IPS DF 6.9 (cell line): ENCODE results near the gene AQP1.

Source experiments
- DNase-seq: peaks from one replicate; pipeline ENCODE4 v3.0.0-alpha.2; 2013; ENCODE audit warnings: low read depth, low spot score
- H3K27ac ChIP-seq: one replicate; pipeline ENCODE4 v1.5.1; 2013; ENCODE audit warnings: low read length, control low read depth
- H3K27me3 ChIP-seq: 2 replicates; pipeline ENCODE4 v1.6.1; 2013; ENCODE audit warnings: mild to moderate bottlenecking, low read length; ENCODE audit not compliant: control insufficient read depth, insufficient read depth
- H3K36me3 ChIP-seq: 2 replicates; pipeline ENCODE4 v1.6.1; 2013; ENCODE audit warnings: low read length; ENCODE audit not compliant: control insufficient read depth, insufficient read depth
- H3K4me1 ChIP-seq: 2 replicates; pipeline ENCODE4 v1.6.1; 2013; ENCODE audit warnings: low read length; ENCODE audit not compliant: control insufficient read depth, insufficient read depth
- H3K4me3 ChIP-seq: 2 replicates; pipeline ENCODE4 v1.5.1; 2013; ENCODE audit warnings: mild to moderate bottlenecking, low read length
- H3K9me3 ChIP-seq: 2 replicates; pipeline ENCODE4 v1.6.1; 2013; ENCODE audit warnings: low read length, inconsistent platforms; ENCODE audit not compliant: control insufficient read depth, insufficient read depth
- WGBS: extraction: QIAGEN DNeasy Blood & Tissue Kit; methylation state at CpG from one replicate; pipeline ENCODE4 v1.1.7; 2013; ENCODE audit warnings: mixed read lengths, missing lambda C conversion rate; ENCODE audit not compliant: insufficient read length, insufficient coverage; 5-methylcytosine and 5-hydroxymethylcytosine counted together

The AQP1 gene

GRCh38 chr7:30911561-30911969 is at the start of gene AQP1:
Gene AQP1, plus strand, starts transcription at chr7:30911853. Its CDS starts 57 bp downstream, at chr7:30911910.
- no peak within 1 kb of the TSS for H3K27ac ChIP-seq
- no peak within 1 kb of the TSS for H3K4me3 ChIP-seq
- no peaks in the 10 kb centered on the region for H3K27me3 ChIP-seq
- no CpG with 5 or more reads among the region's 12 CpGs for WGBS
- no peaks in the 10 kb centered on the region for H3K36me3 ChIP-seq
- H3K9me3 ChIP-seq, result no peaks in the 10 kb centered on the region
- DNase-seq, result no peak
- H3K4me1 ChIP-seq, result peaks cover 1% of the 10 kb centered on the region; the same call in 1 of the 2 replicates

DNA sequence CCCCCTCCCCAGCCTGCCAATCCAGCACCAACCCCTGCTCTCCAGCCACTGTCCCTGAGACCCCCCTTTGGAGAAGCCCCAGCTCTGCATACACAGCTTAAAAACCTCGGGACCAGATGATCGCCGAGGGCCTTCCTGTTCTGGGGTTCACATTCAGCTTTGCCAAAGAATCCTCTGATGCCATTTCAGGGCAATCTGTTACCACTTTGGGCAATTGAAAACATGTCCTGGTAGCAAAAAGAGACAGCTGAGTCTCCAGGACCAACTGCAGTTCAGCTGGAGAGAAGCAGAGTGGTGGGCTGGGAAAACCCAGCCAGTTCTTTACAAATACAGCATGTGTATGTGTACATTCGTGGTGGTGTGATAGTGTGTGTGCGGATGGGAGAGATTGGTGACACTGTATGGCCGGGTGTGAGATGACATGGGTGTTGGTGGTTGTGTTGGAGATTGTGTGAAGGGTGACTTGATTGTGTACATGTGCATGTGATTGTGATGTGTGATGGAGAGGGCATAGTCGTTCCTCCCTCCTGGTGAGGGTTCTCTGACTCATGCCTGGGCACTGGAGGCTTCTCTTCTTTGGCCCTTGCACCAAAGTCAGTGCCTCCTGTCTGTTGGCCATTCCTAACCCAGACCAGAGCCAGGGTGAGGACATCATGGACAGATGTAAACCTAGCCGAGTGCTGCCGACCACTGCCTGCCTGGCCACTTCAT is 48.5 kb upstream of the AQP1 start:
- no peaks in the 10 kb centered on the region for H3K36me3 ChIP-seq
- no peaks in the 10 kb centered on the region for H3K27me3 ChIP-seq
- no peak overlapping the region for H3K4me3 ChIP-seq
- H3K27ac ChIP-seq, result no peak overlapping the region
- WGBS, result 100% methylated on average over 3 of the region's 9 CpGs
- no peaks in the 10 kb centered on the region for H3K4me1 ChIP-seq
- no peaks in the 10 kb centered on the region for H3K9me3 ChIP-seq
- DNase-seq, result no peak

- WGBS, result no CpG with 5 or more reads among the region's 4 CpGs
- DNase-seq, result no peak
Measured at GRCh38 chr7:30863706-30864035, 48.0 kb upstream of the AQP1 start.

GRCh38 chr7:30864101-30864500 is 47.6 kb upstream of the AQP1 start:
- Histone ChIP-seq H3K27ac (no peak overlapping the region), H3K9me3 (no peaks in the 10 kb centered on the region), H3K27me3 (no peaks in the 10 kb centered on the region), H3K4me3 (no peak overlapping the region), H3K36me3 (no peaks in the 10 kb centered on the region), H3K4me1 (no peaks in the 10 kb centered on the region)
- DNase-seq, result no peak
- WGBS, result no CpG with 5 or more reads among the region's 3 CpGs

More at GRCh38 chr7:30863706-30864035, 48.0 kb upstream of the AQP1 start:
- Histone ChIP-seq H3K27ac (no peak overlapping the region), H3K4me1 (no peaks in the 10 kb centered on the region), H3K9me3 (no peaks in the 10 kb centered on the region), H3K36me3 (no peaks in the 10 kb centered on the region), H3K27me3 (no peaks in the 10 kb centered on the region), H3K4me3 (no peak overlapping the region)

GRCh38 chr7:30865076-30865475 is 46.6 kb upstream of the AQP1 start:
- Histone ChIP-seq H3K4me3 (no peak overlapping the region), H3K4me1 (no peaks in the 10 kb centered on the region), H3K27me3 (no peaks in the 10 kb centered on the region), H3K36me3 (no peaks in the 10 kb centered on the region), H3K27ac (no peak overlapping the region), H3K9me3 (no peaks in the 10 kb centered on the region)
- no CpG with 5 or more reads among the region's 4 CpGs for WGBS
- DNase-seq, result no peak

DNA sequence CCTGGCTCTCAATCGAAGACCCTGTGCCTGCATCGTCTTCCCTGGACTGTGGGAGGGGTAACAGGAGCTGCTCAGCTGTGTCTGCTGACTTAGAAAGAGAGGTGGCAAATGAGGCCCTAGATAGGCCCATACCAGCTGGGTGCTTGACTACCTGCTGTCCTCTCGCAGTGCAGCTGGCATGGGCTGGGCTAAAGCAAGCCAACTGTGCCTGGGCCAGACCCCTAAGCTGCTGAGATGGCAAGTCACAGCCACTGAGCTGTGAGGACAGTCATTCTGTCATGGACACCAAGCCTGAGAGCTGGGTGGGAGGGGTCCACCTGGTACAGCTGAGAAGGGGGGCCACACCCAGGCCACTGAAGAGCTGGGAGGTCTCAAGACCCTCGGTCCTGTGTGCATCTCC is 45.8 kb upstream of the AQP1 start:
- no peaks in the 10 kb centered on the region for H3K36me3 ChIP-seq

DNA sequence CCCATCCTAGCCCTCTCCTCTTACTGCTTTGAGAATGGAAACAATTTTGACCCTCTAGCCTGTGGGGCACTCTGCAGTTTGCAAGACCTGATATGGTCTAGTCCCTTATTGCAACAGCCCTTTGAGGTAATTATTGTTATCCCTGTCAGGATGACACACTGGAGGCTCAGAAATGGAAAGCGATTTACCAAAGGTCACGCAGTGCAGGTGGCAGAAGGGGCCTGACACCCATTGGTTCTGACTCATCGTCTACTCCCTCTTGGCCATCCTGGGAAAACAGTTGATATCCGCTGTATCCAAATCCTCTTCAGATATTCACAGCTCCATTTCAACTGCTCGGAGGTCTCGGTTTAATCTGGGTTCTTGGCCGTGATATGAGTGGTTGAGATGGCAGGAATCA is 44.7 kb upstream of the AQP1 start:
- no peak for DNase-seq
- WGBS, result no CpG with 5 or more reads among the region's 7 CpGs
- no peak overlapping the region for H3K27ac ChIP-seq
- H3K9me3 ChIP-seq, result no peaks in the 10 kb centered on the region
- no peak overlapping the region for H3K4me3 ChIP-seq
- H3K27me3 ChIP-seq, result no peaks in the 10 kb centered on the region
- 0 out of 2 replicates have a peak, but pooled peaks cover 1% of the 10 kb centered on the region for H3K4me1 ChIP-seq
- no peaks in the 10 kb centered on the region for H3K36me3 ChIP-seq

More for the DNA sequence above, 45.8 kb upstream of the AQP1 start:
- WGBS, result no CpG with 5 or more reads among the region's 4 CpGs
- Histone ChIP-seq H3K4me1 (0 out of 2 replicates have a peak, but pooled peaks cover under 1% of the 10 kb centered on the region), H3K4me3 (no peak overlapping the region), H3K27me3 (no peaks in the 10 kb centered on the region), H3K27ac (no peak overlapping the region), H3K9me3 (no peaks in the 10 kb centered on the region)
- no peak for DNase-seq

DNA sequence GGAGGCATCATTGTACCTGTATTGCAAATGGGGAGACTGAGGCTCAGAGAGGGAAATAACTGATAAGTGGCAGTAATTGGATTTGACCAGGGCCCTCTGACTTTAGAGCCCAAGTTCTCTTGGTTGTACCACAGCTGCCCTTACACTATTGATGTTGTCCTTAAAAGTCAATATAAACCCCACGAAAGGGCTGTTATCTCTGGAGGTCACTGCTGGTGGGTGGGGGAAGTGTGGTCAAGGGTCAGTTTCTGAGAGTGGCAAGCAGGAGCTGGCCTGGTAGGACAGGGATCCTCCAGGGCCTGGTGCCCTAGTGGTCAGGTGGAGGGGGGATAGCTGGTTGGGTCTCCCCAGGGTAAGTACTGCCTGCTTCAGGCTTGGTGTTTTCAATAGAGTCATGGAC is 44.2 kb upstream of the AQP1 start:
- Histone ChIP-seq H3K4me1 (0 out of 2 replicates have a peak, but pooled peaks cover 1% of the 10 kb centered on the region), H3K27ac (no peak overlapping the region), H3K4me3 (no peak overlapping the region), H3K36me3 (no peaks in the 10 kb centered on the region), H3K9me3 (no peaks in the 10 kb centered on the region), H3K27me3 (no peaks in the 10 kb centered on the region)
- WGBS, result no CpG with 5 or more reads among the region's 1 CpG
- DNase-seq, result no peak

- Histone ChIP-seq H3K9me3 (no peaks in the 10 kb centered on the region), H3K4me3 (no peak overlapping the region), H3K36me3 (no peaks in the 10 kb centered on the region), H3K27ac (no peak overlapping the region), H3K4me1 (0 out of 2 replicates have a peak, but pooled peaks cover 1% of the 10 kb centered on the region), H3K27me3 (no peaks in the 10 kb centered on the region)
- WGBS, result no CpG with 5 or more reads among the region's 13 CpGs
- DNase-seq, result no peak
Measured at GRCh38 chr7:30869794-30870611, 41.6 kb upstream of the AQP1 start.

- Histone ChIP-seq H3K27me3 (no peaks in the 10 kb centered on the region), H3K36me3 (no peaks in the 10 kb centered on the region), H3K4me1 (0 out of 2 replicates have a peak, but pooled peaks cover 1% of the 10 kb centered on the region), H3K9me3 (no peaks in the 10 kb centered on the region), H3K27ac (no peak overlapping the region), H3K4me3 (no peak overlapping the region)
- WGBS, result no CpG with 5 or more reads among the region's 10 CpGs
- DNase-seq, result no peak
Measured at GRCh38 chr7:30870821-30871518, 40.7 kb upstream of the AQP1 start.
